NCI-H1694 treated with DMSO at 0.1 percent for 48 hours (cell line): ENCODE results near the gene MYL12A.

Experiments
- DNase-seq: peaks from one replicate; lab custom pipeline; 2025; lab: John Stamatoyannopoulos, UW

MYL12A gene

GRCh38 chr18:3225588-3225987, 22.0 kb upstream of the MYL12A start:
- DNase-seq = no peak

- no peak for DNase-seq
Measured at GRCh38 chr18:3226048-3226447, 21.6 kb upstream of the MYL12A start.

GRCh38 chr18:3230401-3231334, 16.9 kb upstream of the MYL12A start:
- no peak for DNase-seq

GRCh38 chr18:3233004-3233403, 14.6 kb upstream of the MYL12A start:
- DNase-seq = no peak

GRCh38 chr18:3233433-3234168, 14.0 kb upstream of the MYL12A start:
- no peak for DNase-seq

GRCh38 chr18:3234457-3234856, 13.1 kb upstream of the MYL12A start:
- no peak for DNase-seq

GRCh38 chr18:3235846-3236245, 11.8 kb upstream of the MYL12A start:
- DNase-seq = no peak

- DNase-seq = no peak
Measured at GRCh38 chr18:3236470-3236869, 11.1 kb upstream of the MYL12A start.

GRCh38 chr18:3238742-3239141, 8.9 kb upstream of the MYL12A start:
- DNase-seq = no peak

- no peak for DNase-seq
Measured at GRCh38 chr18:3245185-3245564, 2.4 kb upstream of the MYL12A start.

- peak; percentile 67 for DNase-seq
Measured at GRCh38 chr18:3245853-3246634, 1.6 kb upstream of the MYL12A start.

- DNase-seq = no peak
Measured at GRCh38 chr18:3246635-3247239, 864 bp upstream of the MYL12A start.

GRCh38 chr18:3248062-3248657, 559 bp downstream of the MYL12A start:
- DNase-seq = no peak

- no peak for DNase-seq
Measured at GRCh38 chr18:3248658-3249359, 1.2 kb downstream of the MYL12A start.

GRCh38 chr18:3250237-3251107, 2.9 kb downstream of the MYL12A start:
- no peak for DNase-seq

- DNase-seq = no peak
Measured at GRCh38 chr18:3251249-3251962, 3.8 kb downstream of the MYL12A start.

GRCh38 chr18:3251963-3252277, 4.3 kb downstream of the MYL12A start:
- DNase-seq = no peak

- no peak for DNase-seq
Measured at GRCh38 chr18:3252843-3253242, 5.2 kb downstream of the MYL12A start.

- DNase-seq = no peak
Measured at GRCh38 chr18:3254725-3255124, 7.1 kb downstream of the MYL12A start.
